ENCODE measurements around the gene MEG3.

Gene MEG3

DNA sequence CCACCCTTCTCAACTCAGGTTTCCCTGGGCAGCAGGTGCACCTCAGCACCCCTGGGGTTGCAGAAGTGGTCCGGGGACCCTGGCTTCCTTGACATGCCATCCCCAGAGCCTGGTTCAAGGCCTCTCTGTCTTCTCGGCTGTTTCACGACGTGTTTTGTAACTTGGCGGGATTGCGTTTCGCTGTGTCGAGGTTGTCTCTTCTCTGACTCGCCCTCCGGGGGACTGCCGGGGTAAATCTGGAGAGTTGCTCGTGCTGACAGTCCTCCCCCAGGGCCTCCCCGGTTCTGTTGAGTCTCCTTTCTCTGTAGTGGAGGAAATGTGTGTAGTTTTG, 25.6 kb downstream of the MEG3 start:
- no peak for DNase-seq

DNA sequence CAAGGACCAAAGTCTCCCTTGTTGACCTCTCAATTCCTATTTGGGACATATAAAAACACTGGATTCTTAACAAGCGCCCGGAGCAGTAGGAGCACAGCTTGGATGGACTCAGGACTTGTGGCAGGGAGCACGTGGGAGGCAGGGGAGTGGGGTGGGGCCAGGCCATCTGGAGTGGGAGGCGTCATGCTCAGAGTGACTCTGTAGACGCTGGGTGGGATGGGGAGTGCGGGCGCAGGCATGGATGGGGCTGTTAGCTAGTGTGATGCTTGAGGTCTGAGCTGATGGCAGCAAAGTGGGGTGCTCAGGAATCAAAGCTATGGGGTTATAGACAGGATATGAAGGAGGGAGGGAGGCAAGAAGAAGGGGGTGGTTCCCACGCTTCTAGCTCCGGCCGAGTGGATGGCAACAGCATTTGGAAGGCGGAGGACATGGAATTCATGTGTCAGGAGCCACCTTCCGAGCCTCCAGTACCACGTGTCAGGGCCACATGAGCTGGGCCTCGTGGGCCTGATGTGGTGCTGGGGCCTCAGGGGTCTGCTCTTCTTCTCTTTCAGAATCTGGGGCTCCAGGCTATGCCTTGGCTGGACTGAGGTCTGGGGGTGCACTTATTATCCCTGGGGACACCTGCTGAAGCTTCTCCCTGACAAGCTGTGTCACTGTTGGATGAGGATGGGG, 26.2 kb downstream of the MEG3 start:
- no peak for DNase-seq

DNA sequence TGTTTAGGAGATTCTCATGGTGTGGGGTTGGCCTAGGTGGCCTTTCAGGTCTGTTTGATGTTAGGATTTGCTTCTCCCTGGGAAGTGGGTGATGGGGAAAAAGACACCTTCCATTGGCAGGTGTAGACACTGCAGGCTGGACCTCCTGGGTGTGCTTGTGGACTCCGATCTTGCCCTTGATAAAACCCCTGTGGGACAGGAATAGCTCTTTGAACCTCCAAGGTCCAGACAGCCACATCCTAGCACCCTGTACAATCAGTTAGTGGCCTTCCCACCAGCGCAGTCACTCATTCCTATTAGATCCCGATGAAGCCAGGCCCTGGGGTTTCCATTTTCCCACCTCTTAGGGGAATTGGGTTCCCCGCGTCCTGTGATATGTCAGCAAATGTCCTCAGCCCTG, 28.5 kb downstream of the MEG3 start:
- no peak for DNase-seq

DNA sequence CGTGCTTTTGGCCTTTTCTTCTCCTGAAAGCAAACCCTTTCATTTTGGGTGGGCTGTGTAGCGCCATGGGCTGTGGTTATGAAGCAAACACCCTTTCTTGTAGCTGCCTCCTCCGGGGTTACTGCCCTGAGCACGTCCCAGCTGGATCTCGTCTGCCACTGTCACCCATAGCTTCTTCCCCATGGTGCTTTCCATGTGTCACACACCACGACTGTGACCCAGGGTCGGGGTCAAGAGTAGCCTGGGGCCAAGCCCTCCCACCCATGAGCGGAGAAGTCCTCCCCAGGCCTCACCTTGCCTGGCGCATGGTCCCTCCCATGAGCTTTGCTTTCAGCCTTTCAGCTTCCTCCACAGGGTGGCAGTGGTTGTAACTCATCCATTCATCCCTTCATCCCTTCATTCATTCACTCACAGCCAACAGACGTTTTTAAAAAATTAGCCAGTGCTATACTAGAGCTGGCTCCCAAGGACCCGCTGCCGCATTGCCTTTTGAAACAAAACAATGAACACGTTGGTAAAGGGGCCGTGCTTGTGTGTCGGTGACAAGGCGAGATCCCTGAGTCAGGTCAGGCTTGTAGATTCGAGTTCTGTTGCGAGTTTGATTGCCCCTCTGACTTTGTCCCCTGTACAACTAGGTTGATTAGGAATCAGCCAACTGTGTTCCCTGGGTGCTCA, 29.5 kb downstream of the MEG3 start:
- no peak for DNase-seq

DNA sequence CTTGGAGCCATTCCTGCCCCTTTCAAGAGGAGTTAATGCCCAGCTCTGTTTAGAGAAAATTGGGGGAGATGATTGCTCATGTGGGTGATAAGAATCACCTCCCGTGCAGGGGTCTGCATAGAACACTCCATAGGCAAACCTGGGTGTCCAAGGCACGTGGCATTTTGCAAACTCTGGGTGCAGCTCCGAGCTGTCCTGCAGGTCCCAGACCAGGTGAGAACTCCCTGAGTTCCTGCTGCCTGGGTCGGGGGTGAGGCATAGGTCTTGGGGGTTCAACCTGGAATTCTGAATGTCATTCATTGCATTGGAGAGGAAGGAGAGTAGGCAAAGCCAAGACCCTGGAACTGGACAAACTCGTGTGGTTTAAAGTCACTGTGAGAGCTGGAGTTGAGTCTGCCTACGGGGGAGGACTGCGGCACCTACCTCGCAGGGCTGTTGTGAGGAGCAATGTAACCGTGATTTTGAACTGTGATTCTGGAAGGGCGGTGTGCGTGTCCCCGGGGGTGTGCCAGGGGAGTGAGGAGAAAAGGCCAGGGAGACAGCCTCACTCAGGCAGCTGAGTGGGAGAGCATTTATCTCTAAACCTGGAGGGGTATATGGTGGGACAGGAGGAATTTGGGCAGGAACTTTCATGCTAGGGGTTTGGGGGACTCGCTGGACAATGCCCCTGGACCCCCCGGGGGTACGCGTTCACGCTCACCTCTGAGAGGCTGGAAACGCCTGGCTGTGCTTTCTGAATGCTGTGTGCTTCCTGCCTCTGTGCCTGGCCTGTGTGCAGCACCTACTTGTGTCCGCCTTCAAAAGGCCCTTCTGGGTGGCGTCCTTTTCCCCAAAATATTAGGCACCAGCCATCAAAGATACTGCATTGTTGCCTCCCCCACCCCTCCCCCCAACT, 30.4 kb downstream of the MEG3 start:
- DNase-seq: no peak

DNA sequence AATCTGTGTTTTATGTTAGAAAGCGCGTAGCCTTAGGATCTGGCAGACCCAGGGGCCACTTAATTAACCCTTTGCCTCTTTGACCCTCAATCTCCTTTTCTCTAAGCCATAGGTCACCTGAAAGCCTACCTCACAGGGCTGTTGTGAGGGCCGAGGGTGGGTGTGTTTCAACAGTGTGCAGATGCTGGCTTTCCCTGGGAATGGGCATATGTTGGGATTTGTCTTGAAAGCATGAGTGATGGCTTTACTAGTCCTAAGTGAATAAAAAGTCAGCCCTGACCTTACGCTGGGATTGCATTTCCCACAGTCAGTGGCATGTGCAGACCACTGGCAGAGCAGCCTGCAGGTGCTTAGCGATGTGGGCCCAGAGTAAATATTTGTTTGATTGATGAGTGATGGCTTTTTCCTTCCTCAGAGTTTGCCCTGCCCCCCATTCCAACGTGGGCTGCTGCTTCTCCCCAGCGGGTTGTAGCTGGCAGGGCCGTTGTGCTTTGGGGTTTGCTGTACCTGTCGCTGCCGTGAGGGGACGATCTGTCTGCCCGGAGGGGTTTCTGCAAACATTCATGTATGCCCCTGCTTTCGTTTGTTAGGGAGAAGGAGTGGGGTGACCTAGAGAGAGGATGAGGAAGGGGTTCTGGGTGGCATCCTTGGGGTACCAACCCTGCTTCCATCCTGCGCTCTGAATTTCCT, 31.5 kb downstream of the MEG3 start:
- DNase-seq: no peak

DNA sequence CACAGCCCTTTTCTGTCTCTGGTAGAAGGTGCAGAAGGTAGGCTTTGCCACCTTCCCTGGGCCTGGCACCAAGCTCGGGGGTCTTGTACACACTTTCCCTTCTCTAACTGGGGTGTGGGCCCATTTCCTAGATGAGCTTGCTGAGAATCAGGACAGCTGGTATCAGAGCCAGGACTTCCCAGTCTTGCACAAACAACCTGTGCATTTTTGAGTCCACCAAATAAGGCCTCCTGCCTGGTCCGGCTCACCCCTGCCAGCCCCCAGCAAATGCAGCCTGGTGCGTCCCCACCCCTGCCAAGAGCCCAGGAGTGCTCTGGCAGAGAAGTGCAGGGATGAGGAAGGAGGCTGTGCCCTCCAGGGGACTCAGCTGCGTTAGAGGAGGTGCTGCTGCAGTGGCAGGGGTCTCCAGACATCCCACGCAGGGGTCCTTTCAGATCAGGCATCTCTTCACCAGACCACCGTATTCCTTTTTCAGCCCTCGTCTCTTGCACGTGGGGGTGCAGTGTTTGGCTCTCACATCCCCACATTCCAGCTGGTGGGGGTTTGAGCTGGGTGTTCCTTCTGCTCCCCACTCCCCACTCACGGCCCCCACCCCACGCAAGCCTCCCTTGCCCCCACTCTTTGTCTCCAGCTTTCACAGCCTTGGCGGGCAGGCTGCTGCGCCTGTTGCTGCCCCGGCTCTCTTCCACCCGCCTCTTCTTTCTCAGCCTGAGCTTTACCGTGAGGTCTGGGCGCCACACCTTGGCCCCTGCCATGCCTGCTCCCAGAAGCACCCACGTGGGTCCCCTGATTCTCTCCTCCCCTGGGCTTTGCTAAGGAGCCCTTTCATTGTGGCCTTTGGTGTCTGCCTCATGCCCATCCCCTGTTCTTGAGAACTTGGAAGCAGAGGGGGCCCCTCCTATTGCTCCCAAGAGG, 32.3 kb downstream of the MEG3 start:
- no peak for DNase-seq

DNA sequence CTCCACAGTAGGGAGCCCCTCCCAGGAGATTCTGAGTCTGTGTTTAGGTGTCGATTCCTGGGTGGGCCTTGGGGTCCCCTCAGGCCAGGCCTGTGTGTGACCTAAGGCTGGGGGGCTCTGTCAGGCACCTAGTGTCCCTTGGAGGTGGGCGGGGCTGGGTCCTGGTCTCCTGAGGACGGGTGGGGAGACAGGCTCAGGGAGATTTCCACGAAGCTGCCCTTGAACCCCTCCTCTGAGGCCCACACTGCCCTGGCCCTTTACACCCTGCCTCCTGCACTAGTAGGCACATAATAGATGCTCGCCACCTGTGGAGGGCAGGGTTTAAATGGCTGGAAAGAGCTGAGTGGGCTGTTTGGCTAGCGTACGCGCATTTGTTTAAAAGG, 32.9 kb downstream of the MEG3 start:
- DNase-seq: no peak

DNA sequence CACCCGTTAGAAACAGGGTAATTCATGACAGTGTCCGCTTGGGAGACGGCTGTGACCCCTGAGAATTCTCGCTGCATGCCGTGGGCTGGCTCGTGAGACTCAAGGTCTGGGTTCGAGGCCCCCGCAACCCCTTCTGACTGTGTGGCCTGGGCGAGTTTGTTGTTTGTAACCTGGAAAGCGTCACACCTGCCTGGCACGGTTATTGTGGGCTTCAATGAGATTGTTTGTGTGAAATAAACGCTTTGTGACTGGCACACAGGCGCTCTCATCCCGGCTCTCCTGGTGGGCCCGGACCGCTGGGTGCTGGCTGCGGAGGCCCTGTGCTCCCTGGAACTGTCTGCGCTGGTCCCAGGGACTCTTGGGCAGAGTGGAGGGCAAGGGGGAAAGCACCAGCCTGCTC, 33.9 kb downstream of the MEG3 start:
- DNase-seq: no peak

DNA sequence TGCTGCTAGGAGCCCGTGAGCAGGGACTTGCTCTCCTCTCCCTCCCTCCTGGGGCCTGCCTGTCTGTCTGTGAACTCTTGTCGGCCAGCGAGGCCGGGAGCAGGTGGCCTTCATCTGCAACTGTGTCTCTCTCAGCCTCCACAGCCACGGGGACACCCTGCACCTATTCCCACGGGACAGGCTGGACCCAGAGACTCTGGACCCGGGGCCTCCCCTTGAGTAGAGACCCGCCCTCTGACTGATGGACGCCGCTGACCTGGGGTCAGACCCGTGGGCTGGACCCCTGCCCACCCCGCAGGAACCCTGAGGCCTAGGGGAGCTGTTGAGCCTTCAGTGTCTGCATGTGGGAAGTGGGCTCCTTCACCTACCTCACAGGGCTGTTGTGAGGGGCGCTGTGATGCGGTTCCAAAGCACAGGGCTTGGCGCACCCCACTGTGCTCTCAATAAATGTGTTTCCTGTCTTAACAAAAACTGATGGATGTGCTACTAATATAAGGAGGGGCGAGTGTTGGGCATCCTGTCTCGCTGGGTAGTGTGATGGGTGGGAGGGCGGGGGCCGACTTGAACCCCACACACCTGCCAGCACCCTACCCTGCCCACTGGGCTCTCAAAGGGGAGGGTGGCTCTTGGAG, 34.8 kb downstream of the MEG3 start:
- DNase-seq: no peak

DNA sequence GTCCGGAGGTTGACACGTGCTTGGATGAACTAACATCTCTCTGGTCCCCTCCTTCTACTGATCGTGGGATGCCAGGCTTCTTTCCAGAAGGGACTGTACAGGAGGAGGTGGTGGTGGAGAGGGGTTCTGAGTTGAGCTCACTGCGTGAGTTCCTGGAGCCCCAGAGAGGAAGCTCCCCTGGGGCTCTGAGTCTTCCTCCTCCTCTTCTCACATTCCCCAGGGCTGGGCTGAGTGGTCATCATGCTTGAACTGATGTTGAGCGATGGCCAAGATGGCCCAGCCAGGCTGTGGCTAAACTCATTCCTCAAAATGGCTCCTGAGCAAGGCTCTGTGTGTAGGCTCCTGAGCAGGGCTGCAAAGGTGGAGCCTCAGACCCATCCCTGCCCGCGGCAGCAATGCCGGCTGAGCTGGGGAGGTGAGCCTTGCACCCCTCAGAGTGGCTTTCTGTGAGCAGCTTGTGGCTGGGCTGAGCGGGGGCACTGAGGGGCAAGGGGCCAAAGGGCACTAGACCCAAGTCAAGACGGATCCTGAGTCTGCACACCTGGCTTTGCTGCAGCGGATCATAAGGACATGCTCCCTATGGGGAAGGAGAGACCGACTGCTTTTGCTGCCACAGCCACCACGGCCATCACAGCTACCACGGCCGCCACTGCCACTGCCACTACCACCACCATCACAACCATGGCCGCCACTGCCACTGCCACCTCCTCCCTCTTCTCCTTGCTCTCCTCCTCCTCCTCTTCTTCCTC, 35.4 kb downstream of the MEG3 start:
- no peak for DNase-seq

DNA sequence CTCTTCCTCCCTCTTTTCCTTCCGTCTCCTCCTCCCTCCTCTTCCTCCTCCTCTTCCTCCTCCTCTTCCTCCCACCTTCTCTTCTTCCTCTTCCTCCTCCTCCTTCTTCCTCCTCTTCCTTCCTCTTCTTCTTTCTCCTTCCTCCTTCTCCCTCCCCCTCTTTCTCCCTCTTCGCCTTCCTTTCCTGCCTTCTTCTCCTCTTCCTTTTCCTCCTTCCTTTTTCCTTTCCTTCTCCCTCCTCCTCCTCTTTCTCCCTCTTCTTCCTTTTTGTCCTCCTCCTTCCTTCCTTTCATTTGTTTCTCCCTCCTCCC, 36.0 kb downstream of the MEG3 start:
- DNase-seq: no peak

DNA sequence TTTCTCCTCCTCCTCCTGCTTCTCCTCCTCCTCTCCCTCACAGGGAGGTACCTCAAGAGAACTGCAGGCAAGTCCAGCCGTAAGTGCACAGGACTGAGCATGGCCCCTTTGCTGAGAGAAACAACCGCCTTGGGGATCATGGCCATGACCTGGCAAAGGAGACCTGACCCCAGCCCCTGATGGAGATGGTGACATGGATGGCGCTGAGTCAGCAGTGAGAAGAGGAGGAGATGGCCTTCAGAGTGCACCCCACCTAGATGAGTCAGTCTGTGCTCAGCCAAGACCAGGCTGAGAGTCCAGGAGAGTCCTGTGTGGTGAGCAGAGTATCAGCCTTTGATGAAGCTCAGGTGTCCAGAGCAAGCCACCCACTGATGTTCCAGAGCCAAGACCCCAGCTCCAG, 36.4 kb downstream of the MEG3 start:
- no peak for DNase-seq

DNA sequence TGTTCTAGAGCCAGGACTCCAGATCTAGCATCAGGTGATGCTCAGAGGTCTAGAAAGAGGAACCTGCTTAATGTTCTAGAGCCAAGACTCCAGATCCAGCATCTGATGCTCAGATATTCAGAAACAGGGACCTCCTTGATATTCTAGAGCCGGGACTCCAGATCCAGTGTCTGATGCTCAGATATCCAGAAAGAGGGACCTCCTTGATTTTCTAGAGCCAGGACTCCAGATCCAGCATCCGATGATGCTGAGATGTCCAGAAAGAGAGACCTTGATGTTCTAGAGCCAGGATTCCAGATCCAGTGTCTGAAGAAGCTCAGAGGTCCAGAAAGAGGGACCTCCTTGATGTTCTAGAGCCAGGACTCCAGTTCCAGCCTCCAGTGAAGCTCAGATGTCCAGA, 36.9 kb downstream of the MEG3 start:
- DNase-seq: no peak

DNA sequence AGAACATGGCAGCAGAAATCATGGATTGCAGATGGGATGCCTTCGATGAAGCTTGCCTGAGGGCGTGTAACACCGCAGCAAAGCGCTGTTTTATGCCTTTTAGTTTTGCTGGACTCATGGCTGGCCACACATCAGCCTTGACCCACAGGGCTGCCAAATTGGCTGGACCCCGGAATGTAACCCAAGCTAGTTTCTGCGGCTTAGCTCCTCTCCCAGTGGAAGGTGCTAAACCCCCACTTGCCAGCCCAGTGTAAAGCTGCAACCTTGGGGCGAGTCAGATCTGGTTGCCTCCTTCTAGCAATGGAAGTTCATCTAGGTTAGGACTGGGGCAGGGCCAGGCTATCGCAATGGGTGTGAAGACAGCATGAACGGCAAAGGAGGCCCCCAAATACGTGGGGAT, 38.3 kb downstream of the MEG3 start:
- DNase-seq: no peak

DNA sequence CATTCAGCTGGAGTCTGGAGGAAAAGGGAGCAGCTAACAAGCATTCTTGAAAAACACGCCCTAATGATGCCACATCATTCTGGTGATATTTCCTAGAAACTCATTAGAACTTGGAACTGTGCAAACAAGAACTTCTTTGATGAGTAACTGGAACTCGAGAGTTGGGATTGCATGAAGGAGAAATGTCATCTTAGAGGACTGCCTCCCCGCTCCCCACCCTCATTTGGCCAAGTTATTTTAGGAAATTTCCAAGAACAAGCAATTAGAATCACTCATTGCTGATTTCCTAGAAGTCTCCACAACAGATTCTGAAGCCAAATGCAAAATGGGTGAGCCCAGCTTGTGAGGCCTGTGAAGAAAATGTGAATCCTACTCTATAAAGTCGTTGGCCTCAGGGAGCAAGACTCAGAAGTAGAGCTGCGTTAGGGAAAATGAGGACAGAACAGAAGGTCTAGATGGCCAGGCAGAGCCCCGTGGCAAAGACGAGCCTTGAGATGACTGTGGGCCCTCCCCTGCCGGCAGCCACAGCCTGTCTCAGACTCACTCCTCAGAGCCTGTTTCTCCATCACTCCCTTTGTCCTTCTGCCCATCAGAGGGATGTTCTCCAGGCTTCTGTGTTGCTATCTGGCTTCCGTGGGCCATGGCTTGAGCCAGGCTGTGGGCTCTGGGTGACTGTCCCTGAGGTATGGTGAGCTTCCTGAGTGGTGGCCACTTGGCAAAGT, 39.2 kb downstream of the MEG3 start:
- no peak for DNase-seq

DNA sequence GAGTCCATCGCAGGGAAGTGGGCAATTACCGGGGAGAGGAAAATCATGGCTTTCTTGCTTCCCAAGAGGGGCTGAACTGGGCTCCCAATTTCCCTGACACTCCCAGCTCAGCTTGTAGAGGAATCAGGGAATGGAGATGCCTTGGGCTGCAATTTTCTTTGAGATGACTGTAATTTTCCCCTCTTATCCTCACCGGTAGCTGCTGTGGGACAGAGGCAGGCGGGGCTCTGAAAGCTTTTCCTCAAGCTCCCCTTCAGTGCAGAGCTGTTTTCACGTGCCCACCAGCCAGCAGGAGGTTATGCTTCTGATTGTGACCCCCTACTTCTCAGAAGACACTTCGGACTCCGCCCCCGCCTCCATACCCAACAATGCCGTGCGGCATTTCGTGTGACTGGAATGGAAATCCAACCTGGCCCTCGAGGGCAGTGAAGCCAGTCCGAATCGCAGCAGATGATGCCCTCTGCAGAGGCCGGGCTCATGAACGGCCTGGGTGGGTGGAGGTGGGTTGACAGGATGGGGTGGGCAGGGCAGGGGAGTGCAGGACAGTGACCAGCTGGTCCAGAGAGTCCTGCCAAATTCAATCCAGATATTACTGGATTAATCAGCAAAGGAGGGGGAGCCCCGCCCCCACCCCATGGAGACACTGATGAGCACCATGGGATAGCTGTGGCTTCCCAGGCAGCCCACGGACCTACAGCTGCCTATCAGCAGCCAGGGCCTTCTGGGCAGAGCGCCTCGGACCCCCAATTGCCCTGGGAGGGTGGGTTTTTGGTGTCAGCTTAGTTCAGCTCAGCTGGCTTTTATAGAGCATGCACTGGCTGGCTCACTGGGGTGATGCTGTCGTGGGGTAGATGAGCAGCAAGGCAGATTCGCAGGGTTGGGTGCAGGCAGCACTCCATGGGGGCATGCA, 40.0 kb downstream of the MEG3 start:
- no peak for DNase-seq

DNA sequence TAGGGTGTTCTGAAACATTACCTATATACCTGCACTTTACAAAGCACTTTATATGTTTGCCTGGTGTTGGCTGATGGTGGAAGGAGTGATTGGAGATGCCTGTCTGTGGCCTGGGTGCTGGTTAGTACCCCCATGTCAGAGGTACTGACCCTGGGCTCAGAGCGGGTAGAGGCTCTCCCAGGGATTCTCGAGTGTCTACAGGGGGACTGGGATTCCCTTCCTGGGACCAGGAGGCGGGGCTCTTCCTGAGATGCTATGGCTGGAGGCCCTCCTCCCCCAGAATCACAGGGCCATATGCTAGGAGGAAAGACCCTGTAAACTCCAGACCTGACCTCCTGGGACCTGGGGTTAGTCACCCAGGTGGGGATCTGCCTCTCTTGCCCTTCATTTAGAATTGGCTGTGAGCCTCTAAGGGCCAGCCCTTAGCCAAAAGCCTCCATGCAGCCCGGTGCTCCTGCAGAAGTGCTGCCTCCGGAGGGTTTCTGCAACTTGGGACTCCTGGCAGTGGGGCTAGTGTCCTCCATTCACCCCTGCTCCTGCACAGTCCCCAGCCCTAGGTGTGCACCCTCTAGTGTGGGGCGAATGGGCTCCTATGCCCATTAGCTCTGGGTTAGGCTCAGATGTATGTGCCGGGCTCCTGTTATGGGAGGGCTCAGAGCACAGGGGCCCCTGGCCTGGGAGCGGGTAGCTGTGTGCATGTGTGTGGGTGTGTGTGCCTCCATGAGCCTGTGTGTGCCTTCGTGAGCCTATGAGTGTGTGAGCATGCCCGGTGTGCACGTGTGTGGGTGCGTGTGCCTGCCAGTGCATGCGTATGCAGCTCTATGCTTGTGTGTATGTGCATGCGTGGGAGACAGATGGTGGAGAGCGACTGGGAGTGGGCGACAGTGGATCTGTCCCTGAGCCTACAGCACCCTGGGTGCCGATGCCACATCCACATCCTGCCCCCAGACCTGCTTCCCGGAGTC, 41.0 kb downstream of the MEG3 start:
- no peak for DNase-seq
